Measurements from ENCODE around the gene SLC9B1.
"Not testable (repeated sequence)": the region's sequence is repeated elsewhere in the genome, so short reads cannot be mapped to it uniquely, and the experiment has no call there.

SLC9B1 gene

DNA sequence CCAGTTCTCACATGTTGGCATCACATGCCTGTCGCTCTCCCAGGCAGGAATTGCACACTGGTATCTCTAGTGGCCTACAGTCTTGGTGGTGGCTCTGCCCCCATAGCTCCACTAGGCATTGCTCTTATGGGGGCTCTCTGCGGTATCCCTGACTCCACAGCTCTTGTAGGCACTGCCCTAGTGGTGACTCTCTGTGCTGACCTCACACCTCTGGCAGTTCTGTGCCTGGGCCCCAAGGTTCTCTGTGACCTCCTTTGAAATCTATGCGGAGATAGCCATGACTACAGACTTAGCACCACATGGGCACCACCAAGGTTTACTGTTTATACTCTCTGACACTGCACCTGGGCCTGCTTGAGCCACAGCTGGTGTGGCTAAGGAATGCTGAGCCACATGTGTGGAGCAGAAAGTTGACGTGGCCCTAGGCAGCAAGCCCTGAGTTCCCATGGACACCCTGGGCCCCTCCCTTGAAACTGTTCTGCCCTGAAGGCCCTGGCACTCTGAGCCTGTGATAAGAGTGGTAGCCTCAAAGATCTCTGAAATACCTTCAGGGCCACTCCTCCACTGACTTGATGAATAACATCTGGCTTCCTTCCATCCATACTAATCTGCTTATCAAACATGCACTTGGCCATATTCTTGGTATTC, 8.0 kb downstream of the SLC9B1 start:
- no peak for DNase-seq

- no peak for DNase-seq
Observed at GRCh38 chr4:103010804-103011203, 8.7 kb downstream of the SLC9B1 start.

DNA sequence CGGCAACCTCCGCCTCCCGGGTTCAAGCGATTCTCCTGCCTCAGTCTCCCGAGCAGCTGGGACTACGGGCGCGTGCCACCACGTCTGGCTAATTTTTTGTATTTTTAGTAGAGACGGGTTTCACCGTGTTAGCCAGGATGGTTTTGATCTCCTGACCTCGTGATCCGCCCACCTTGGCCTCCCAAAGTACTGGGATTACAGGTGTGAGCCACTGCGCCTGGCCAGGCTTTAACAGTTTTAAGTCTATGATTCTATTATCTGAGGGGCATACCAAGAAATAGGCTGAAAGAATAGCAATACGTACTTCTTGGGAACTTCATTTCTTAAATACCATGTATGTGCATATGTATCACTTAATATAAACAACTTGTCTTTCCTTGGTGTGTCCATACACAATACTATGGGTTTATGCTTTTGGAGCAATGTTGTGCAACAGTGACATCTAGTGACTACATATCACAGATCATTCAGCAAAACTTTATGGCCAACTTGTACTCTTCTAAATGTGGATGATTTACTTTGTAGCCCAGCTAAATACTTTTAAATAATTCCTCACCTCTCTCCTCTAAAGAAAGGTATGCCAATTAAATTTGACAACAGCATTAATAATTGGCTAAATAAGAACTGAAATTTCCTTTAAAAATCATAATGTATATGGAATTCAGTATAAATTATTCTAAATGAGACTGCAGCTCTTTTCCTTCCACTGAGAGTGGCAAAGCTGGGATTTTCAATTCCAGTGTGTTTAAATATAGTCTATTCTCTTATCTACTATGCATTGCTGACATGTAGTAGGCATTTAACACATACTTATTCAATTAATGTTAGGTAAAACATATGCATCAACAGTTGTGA, 10.4 kb downstream of the SLC9B1 start:
- DNase-seq, result peak; percentile 67

- DNase-seq, result no peak
Observed at GRCh38 chr4:103002551-103002950, 17.0 kb downstream of the SLC9B1 start.

DNA sequence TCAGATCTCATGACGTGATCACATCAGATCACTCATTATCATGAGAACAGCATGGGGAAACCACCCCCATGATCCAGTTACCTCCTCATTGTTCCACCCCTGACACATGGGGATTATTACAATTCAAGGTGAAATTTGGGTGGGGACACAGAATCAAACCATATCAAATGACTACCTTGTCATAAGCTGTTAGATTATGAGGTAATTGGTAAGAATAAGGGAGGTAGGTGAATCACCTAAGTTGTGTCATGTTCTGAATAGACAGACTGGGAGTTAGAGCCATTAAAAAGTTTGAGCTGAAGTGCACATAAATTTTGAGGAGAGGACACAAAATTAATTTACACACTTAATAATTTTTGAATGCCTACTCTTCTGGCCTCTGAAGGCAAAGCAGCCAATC, 24.7 kb downstream of the SLC9B1 start:
- no peak for DNase-seq

GRCh38 chr4:102993985-102994384, 25.5 kb downstream of the SLC9B1 start:
- not testable (repeated sequence) for DNase-seq

DNA sequence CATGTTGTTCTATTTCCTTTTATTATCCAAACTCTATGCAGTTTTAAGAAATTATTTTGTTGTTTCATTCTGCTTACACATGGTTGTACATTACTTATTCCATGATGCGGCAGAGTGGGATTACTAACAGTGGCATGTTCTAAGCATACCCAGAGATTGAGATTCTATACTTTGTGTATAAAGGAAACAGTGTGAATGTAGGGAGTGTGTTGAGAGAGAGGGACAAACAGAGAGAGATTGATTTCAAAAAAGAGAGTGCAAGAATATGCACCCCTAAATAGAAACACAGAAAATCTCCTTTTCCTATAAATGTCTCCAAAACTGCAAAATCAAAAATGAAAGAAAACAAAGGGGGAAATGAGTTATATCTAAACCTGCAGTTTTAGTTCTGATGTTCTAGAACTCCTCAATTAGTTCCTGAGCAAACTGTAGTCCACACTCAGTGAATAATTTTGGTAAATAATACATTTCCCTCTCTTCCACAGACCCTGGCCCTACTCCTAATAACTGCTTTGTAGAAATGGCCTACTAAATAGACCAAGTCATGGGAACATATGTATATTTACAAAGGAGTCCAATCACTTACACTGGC, 31.0 kb downstream of the SLC9B1 start:
- no peak for DNase-seq

DNA sequence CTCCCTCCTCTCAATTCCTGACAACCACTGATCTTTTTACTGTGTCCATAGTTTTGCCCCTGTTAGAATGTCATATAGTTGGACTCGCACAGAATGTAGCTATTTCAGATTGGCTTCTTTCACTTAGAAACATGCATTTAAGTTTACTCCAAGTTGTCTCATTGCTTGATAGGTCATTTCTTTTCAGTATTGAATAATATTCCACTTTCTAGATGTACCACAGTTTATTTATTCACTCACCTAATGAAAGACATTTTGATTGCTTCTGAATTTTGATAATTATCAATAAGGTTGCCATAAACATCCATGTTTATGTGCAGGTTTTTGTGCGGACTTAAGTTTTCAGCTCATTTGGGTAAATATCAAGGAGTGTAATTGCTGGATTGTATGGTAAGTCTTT, 38.5 kb downstream of the SLC9B1 start:
- no peak for DNase-seq

GRCh38 chr4:102961813-102962212, 57.7 kb downstream of the SLC9B1 start:
- not testable (repeated sequence) for DNase-seq

- DNase-seq, result no peak
Observed at GRCh38 chr4:102959496-102959895, 60.0 kb downstream of the SLC9B1 start.

- DNase-seq, result no peak
Observed at GRCh38 chr4:102945066-102945465, 74.4 kb downstream of the SLC9B1 start.

- DNase-seq, result not testable (repeated sequence)
Observed at GRCh38 chr4:102938063-102938462, 81.4 kb downstream of the SLC9B1 start.

- no peak for DNase-seq
Observed at GRCh38 chr4:102935716-102936115, 83.8 kb downstream of the SLC9B1 start.

DNA sequence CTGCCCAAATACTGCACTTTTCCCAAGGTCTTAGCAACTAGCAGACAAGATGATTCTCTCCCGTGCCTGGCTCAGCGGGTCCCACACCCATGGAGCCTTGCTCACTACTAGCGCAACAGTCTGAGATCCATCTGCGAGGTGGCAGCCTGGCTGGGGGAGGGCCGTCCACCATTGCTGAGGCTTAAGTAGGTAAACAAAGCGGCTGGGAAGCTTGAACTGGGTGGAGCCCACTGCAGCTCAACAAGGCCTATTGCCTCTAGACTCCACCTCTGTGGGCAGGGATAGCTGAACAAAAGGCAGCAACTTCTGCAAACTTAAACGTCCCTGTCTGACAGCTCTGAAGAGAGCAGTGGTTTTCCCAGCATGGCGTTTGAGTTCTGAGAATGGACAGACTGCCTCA, 99.8 kb downstream of the SLC9B1 start:
- DNase-seq, result not testable (repeated sequence)

DNA sequence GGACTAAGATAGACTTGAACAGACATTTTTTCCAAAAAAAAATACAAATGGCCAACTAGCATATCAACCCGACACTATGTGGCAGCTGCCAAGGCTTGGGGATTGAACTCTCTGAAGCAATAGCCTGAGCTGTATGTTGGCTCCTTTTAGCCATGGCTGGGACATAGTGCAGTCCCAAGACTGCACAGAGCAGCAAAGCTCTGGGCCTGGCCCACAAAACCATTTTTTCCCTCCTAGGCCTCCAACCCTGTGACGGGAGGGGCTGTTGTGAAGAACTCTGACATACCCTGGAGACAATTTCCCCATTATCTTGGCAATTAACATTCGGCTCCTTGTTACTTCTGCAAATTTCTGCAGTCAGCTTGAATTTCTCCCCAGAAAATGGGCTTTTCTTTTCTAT, 100.6 kb downstream of the SLC9B1 start:
- no peak for DNase-seq

GRCh38 chr4:102901804-102902203, 117.7 kb downstream of the SLC9B1 start:
- DNase-seq, result no peak

GRCh38 chr4:102897610-102898009, 121.9 kb downstream of the SLC9B1 start:
- not testable (repeated sequence) for DNase-seq

DNA sequence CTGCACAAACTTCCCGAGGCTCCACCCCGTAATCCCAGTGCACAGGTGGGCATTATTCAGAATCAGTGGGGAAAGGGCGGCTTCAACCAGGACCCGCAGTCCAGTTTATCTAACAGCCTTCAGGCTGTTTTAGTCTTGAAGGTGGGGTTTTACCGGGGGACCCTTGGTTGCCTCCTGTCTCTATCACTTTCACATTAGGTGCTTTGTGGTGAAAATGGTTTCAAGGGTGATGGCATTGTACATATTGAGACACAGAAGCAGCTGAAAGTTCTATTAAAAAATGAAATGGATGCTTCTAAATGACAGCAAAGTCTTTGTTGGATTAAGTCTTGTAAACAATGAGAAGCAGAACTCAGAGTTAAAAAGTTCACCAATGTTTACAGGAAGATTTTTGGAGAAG, 123.0 kb downstream of the SLC9B1 start:
- DNase-seq, result not testable (repeated sequence)

DNA sequence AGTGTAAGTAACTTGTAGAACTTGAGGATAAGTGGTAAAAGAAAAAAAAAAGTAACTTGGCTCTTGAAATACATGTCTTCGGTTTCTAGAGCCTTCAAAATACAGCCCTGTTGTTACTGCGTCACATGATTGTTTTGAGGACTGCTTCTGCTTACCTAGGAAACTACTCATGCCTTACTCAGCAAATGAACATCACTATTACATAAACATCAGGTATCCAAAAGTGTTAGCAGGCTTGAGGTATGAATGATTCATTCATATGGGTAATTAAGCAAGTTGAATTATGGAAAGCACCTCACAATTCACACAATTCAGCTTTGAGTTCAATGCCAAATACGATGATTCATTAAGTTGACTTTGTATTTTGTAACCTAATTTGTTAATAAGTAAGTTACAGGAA, 129.6 kb downstream of the SLC9B1 start:
- not testable (repeated sequence) for DNase-seq

- not testable (repeated sequence) for DNase-seq
Observed at GRCh38 chr4:102888570-102888969, 130.9 kb downstream of the SLC9B1 start.

DNA sequence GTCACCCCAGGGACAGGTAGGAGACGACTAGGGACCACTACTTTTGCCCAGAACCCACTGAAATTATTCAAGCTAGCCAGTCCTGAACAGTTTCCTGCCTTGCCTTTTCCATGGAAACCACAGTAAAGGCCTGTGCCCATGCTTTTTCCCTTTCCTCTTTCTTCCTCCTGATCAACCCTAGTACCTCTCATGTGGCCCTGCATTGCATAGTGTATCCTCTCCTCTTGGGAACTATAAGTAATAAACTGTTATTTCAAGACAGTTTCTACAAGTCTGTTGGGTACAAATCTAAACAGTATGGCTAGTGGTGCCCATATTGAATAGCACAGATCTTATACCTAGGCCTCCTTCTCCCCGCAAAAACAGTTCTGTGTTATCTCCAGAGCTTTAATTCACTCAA, 136.2 kb downstream of the SLC9B1 start:
- DNase-seq, result no peak

DNA sequence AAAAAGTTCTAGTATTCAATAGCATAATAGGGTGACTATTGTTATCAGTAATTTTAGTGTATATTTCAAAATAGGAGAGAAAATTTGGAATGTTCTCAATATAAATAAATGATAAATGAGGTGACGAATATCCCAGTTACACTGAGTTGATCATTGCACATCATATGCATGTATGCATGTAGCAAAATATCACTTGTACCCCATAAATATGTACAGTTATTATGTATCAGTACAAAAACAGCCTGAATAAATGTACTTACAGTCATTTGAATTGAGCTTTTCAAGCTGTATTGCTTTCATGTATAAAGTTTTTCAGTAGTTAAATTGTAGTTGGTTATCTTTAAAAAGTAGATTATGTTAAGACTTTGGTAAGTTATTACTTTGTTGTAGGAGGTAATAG, 138.2 kb downstream of the SLC9B1 start:
- no peak for DNase-seq

- DNase-seq, result no peak
Observed at GRCh38 chr4:102878901-102879300, 140.6 kb downstream of the SLC9B1 start.

DNA sequence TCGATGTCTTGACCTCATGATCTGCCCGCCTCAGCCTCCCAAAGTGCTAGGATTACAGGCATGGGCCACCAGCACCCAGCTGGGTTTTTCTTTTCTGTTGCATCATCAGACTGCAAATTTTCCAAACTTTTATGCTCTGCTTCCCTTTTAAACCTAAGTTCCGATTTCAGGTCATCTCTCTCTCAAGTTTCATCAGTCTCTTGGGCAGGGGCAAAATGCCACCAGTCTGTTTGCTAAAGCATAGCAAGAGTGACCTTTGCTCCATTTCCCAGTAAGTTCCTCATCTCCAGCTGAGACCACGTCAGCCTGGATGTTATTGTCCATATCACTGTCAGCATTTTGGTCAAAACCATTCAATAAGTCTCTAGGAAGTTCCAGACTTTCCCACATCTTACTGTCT, 141.2 kb downstream of the SLC9B1 start:
- DNase-seq, result not testable (repeated sequence)

Measured in NCI-H1092 treated with DMSO at 0.1 percent for 48 hours (cell line).